ENCODE measurements around the gene RMRP. TPM values are rescaled to one million over a fixed set of nuclear protein-coding genes. Genes with fewer than 3 reads are reported as not detected.
A peak's percentile ranks its signal among the peaks of the same experiment; 100 is the strongest.

The RMRP gene
- total and polyA plus RNA-seq, 2 of the 4 experiments (the other 2 are of a cell fraction), result 39.7 to 13,690 TPM

- BruUV-seq (replicated peaks), result no TSS peak
- Histone ChIP-seq H2BK15ac (ENCODE audit: low read depth, low read length) (peak overlapping the region; percentile 41; the same call in 1 of the 3 replicates), H3K27me3 (ENCODE audit: control insufficient read depth, insufficient read depth, low read length) (no peaks in the 10 kb centered on the region), H4K91ac (ENCODE audit: insufficient read depth, low read depth, low read length) (peak overlapping the region; percentile 92), H3K4me2 (ENCODE audit: low read depth, low read length) (peak overlapping the region; percentile 97), H2AK9ac (replicated peaks; ENCODE audit: low read depth, low read length, poor library complexity) (peak overlapping the region; percentile 98), H3K36me3 (ENCODE audit: control insufficient read depth, insufficient read depth, low read length) (peaks cover 42% of the 10 kb centered on the region), H3K23ac (ENCODE audit: low read depth, low read length) (peak overlapping the region; percentile 96), H3K4me1 (ENCODE audit: control insufficient read depth, insufficient read depth, low read length) (peaks cover 34% of the 10 kb centered on the region), H2AK5ac (ENCODE audit: low read depth, low read length) (peak overlapping the region; percentile 65), H2BK120ac (ENCODE audit: low read depth, low read length) (peak overlapping the region; percentile 75; the same call in 1 of the 2 replicates), H3K18ac (ENCODE audit: low read depth, low read length) (peak overlapping the region; percentile 74), H2BK20ac (ENCODE audit: low read depth, low read length) (peak overlapping the region; percentile 23; the same call in 1 of the 2 replicates), H3K27ac (ENCODE audit: insufficient read depth, low read length) (peak overlapping the region; percentile 90), H2AFZ (replicated peaks; ENCODE audit: low read length, poor library complexity) (peak overlapping the region; percentile 84), H3K79me1 (ENCODE audit: low read depth in 1 of 2, low read length in 2 of 2) (peaks cover 7 to 69% of the 10 kb centered on the region in 2 experiments; a peak in 3 of 4 replicates), H3K9ac (ENCODE audit: low read depth, low read length) (peak overlapping the region; percentile 98), H2BK5ac (ENCODE audit: low read depth, low read length, poor library complexity, severe bottlenecking) (peak overlapping the region; percentile 98), H3K9me3 (ENCODE audit: control insufficient read depth, insufficient read depth, low read length) (no peaks in the 10 kb centered on the region), H4K8ac (ENCODE audit: low read depth in 2 of 2, low read length in 2 of 2) (peak overlapping the region; percentile 57 to 89), H3K14ac (replicated peaks; ENCODE audit: low read depth, low read length) (peak overlapping the region; percentile 100), H3K9me1 (ENCODE audit: insufficient read depth, low read length) (peaks cover 23% of the 10 kb centered on the region), H3K4me3 (ENCODE audit: insufficient read depth, low read depth, low read length) (peak overlapping the region; percentile 83), H4K5ac (ENCODE audit: low read depth, low read length) (peak overlapping the region; percentile 55), H3K4ac (ENCODE audit: low read depth, low read length) (peak overlapping the region; percentile 96), H4K20me1 (ENCODE audit: insufficient read depth, low read length) (peaks cover 59% of the 10 kb centered on the region), H3K56ac (ENCODE audit: extremely low read depth, insufficient read depth, low read length) (peak overlapping the region; percentile 91)
- ChIA-PET POLR2A (ENCODE audit: unreplicated experiment) (interaction anchor here (0.6 to 2.6 kb wide), 12 partner anchors 8 to 322 kb away, joined by 3 to 25 read pairs (median 6); partner anchors contain the start of genes CCDC107, RMRP and TLN1), CTCF (interaction anchor here (0.6 to 1.2 kb wide), 2 partner anchors 8 to 77 kb away, joined by 3 to 7 read pairs; no protein-coding TSS in a partner anchor)
- WGBS, 2 experiments (ENCODE audit: extremely low coverage in 2 of 2, insufficient read length in 1 of 2), result 0% methylated on average over 4 of the region's 12 CpGs; no CpG with 5 or more reads in 1 of the 2 experiments
- in situ Hi-C loops (cut with MboI; ENCODE audit: low sequenced_read_pairs) (no loop called here), intact Hi-C loops (cut with micrococcal nuclease) (loop anchor here (10.0 kb wide), 1 partner anchor 84 kb away; the partner anchor contains the start of gene TESK1), dilution Hi-C loops (cut with HindIII; ENCODE audit: low sequenced_read_pairs, unreplicated experiment) (no loop called here)
- ATAC-seq (ENCODE audit: low read depth) (no peak), DNase-seq (peak; percentile 92)
- TF ChIP-seq POLR2A (IDR thresholded peaks at IDR 0.05; ENCODE audit: low read depth, low read length) (peak; percentile 77; the same call in 1 of the 2 replicates), CHD1 (IDR thresholded peaks at IDR 0.05; ENCODE audit: low read depth, low read length) (0 out of 2 replicates have a peak, but pooled peaks have one; percentile 15), USF2 (IDR thresholded peaks at IDR 0.05; ENCODE audit: low read depth, low read length) (no peak), BHLHE40 (IDR thresholded peaks at IDR 0.05; ENCODE audit: low read depth, low read length) (no peak), FOS (IDR thresholded peaks at IDR 0.05; ENCODE audit: low read depth, low read length) (peak; percentile 78), RCOR1 (IDR thresholded peaks at IDR 0.05; ENCODE audit: insufficient replicate concordance, low read length) (peak; percentile 34), MAFK (IDR thresholded peaks at IDR 0.05; ENCODE audit: low read depth, low read length) (no peak), MAZ (IDR thresholded peaks at IDR 0.05; ENCODE audit: borderline replicate concordance, low read depth, low read length) (no peak), MXI1 (IDR thresholded peaks at IDR 0.05; ENCODE audit: borderline replicate concordance, low read depth, low read length) (no peak)
Observed at GRCh38 chr9:35688558-35689541, 31.0 kb upstream of the RMRP start.
